DMS 273 (cell line): ENCODE data around the gene TDRD7.
"Not testable (repeated sequence)": the region's sequence is repeated elsewhere in the genome, so short reads cannot be mapped to it uniquely, and the experiment has no call there.

Source experiments
- DNase-seq: peaks from one replicate; lab custom pipeline; 2025; ENCODE audit not compliant: unreplicated experiment; lab: John Stamatoyannopoulos, UW

Gene TDRD7

GRCh38 chr9:97419309-97419867, 7.5 kb downstream of the TDRD7 start:
- DNase-seq = no peak

DNA sequence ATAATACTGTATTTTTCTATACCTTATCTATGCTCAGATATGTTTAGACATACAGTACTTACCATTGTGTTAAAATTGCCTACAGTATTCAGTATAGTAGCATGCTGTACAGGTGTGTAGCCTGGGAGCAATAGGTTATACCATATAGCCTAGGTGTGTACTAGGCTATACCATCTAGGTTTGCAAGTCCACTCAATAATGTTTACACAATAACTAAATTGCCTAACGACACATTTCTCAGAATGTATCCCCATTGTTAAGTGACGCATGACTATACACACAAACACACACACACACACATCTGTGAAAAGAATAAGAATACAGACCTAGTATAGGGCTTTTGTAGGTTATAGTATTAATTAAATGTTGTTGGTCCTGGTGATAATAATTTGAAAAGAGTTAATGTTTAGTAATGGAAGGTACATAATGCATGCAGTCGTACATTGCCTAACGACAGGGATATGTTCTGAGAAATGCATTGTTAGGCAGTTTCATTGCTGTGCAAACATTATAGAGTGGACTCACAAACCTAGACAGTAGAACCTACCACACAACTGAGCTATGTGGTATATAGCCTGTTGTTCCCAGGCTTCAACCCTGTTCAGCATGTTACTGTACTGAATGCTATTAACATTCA, 13.6 kb downstream of the TDRD7 start:
- DNase-seq = no peak

GRCh38 chr9:97425973-97426336, 14.1 kb downstream of the TDRD7 start:
- no peak for DNase-seq

GRCh38 chr9:97427885-97428284, 16.0 kb downstream of the TDRD7 start:
- no peak for DNase-seq

- no peak for DNase-seq
Observed at GRCh38 chr9:97430316-97431043, 18.6 kb downstream of the TDRD7 start.

- no peak for DNase-seq
Observed at GRCh38 chr9:97431044-97431441, 19.1 kb downstream of the TDRD7 start.

DNA sequence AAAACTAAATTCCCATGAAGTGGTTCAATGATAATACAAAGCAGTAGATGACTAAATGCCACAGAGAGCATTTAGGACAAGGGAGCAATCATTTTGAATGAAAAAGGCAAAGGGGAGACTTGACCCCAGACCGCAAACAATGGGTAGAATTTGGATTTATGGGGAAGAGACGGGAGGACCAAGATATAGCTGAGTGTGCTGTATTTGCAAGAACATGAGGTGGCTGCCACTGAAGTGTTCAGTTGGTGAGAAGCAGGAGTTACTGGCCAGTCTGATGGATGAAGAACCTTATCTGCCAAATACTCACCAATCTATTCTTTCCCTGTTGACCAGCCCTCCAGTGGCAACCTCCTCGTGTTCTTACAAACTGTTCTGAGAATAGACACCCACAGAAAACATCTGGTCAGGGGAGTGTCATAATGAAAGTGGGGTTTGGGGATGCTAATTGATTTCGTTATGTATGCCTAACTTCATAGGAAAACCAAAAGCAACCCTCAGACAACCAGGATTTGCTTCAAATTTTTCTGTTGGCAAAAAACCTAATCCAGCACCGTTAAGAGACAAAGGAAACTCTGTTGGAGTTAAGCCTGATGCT, 19.8 kb downstream of the TDRD7 start:
- DNase-seq = no peak

DNA sequence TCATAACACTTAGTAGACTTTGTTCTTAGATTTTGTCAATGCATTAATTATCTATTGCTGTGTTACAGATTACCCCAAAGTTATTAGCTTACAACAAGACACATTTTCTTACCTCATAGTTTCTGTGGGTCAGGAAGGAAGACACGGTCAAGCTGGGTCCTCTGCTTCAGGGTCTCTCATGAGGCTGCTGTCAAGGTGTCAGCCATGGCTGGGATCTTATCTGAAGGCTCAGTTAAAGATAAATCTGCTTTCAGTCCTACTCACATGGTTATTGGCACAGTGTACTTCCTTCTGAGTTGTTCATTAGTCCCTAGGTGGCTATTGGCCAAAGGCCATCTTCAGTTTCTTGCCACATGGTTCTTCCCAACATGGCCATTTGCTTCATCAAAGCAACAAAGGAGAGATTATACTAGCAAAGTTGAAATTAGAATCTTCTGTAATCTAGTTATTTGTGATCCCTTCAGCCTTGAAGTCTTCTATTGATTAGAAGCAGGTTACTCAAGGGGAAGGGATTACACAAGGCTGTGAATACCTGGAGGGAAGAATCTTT, 25.2 kb downstream of the TDRD7 start:
- peak; percentile 58 for DNase-seq

DNA sequence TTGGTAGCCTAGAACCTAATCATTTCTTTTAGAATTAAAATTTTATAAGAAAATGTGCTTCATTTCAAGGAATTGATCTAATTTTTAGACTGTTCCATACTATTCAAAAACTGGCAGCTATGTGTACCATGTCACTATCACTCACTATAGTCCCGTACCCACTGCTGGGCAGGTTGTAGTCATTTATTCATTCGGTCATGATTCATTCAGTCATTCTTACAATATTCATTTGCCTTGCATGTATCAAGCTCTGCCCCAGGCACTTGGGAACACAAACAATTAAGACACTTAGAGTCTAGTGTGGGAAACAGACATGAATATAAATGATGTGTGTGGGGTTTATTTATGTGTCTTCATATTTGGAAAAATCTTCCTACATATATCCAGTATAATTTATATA, 26.4 kb downstream of the TDRD7 start:
- peak; percentile 4 for DNase-seq

GRCh38 chr9:97438666-97439065, 26.8 kb downstream of the TDRD7 start:
- DNase-seq = no peak

GRCh38 chr9:97440160-97440559, 28.3 kb downstream of the TDRD7 start:
- peak; percentile 44 for DNase-seq

- peak; percentile 14 for DNase-seq
Observed at GRCh38 chr9:97441729-97442128, 29.8 kb downstream of the TDRD7 start.

GRCh38 chr9:97445119-97445701, 33.3 kb downstream of the TDRD7 start:
- DNase-seq = peak; percentile 28

DNA sequence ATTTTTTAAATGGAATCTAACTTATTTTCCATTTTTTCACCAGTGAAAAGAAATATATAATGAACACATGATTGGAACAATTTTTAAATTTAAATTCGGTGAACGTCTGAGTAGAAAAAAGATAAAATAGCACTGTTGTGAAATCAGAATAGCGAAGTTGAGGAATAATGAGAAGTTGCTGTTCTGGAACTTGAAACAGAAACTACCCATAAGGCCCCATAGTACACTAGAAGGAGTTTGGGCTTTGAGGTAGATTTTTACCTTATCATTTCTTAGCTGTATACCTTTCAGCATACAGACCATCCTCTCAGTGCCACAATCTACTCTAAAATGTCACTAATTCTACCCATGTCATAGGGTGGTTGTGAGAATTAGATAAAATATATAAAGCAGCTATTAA, 35.1 kb downstream of the TDRD7 start:
- no peak for DNase-seq

GRCh38 chr9:97453573-97453972, 41.7 kb downstream of the TDRD7 start:
- not testable (repeated sequence) for DNase-seq

DNA sequence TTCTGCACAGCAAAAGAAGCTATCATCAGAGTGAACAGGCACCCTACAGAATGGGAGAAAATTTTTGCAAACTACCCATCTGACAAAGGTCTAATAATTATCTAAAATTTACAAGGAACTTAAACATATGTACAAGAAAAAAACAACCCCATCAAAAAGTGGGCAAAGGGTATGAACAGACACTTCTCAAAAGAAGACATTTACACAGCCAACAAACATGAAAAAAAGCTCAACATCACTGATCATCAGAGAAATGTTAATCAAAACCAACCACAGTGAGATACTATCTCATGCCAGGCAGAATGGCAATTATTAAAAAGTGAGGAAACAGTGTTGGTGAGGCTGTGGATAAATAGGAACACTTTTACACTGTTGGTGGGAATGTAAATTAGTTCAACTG, 44.9 kb downstream of the TDRD7 start:
- DNase-seq = not testable (repeated sequence)

DNA sequence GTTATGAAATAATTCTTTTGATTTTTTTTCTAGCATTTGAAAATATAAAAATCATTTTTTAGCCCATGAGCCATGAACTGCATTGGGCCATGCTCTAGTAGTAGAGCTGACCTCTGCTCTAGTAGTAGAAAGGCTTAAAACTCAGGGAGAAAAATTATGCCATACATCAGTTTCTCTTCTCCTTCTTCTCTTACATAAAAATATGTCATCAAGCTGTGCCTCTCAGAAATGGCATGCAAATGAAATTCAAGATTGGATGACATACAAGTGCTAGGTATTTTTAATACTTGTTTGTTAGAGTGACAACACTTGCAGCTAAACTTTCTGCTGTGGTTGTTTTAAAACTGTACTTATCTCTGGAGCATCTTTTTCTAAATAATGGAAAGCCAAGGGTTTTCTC, 47.4 kb downstream of the TDRD7 start:
- no peak for DNase-seq

DNA sequence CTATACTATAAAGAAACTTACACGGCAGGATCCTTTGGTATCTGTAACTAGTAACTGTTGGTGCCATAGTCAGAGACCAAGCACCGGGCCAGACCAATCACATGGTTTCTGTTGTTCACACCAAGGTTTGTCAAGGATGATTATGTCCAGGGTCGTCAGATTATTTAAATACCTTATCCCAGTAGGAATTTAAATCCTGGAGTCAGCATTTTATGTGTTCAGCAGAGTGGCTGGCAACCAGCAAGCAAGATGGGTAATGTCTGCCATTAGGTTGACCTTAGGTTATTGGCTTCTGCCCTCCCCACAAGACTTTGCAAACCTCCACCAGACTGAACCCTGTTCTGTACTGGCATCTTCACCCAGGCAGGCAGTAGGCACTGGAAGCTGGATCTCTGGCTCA, 50.3 kb downstream of the TDRD7 start:
- DNase-seq = no peak

GRCh38 chr9:97462914-97463313, 51.0 kb downstream of the TDRD7 start:
- no peak for DNase-seq

DNA sequence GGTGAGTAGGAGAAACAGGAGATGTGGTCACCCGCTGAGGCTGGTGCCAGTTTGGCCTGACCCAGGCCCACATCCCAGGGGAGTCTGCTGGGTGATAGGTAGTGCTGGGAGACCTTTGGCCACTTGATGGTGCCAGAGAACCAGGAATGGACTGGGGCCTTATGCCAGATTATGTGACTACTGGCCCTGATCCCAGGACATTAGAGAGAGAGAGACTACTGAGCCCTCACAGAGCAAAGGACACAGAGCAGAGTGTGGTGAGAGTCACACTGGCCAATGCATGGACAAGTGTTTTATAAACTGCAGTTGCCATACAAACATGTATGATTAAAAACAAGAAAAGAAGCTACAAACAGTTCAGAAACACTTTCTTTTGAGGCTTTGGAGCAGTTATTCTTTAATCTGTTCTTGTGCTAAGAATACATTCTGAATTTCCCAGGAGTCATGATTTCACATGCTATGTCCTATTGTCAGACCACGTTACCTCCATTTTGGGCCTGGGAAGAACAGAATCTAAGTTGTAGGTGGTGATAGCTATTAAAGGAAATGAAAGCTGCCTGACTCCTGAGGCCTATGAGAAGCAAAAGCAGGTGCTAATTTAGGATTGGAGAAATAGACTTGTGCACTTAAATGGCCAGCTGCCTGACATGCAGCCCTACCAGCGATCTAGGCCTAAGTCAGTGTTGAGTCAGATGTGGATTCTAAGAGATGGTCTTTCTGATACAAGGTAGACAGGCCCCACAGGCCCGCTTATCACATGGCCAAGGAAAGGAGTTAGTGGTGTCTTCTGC, 57.0 kb downstream of the TDRD7 start:
- peak; percentile 85 for DNase-seq

GRCh38 chr9:97470076-97470475, 58.2 kb downstream of the TDRD7 start:
- peak; percentile 32 for DNase-seq
